Fibroblast of pulmonary artery (primary cell): ENCODE results near the gene ITGB4.

Source experiments
- DNase-seq: peaks from one replicate; pipeline ENCODE4 v3.0.0-alpha.2; 2010; ENCODE audit warnings: low read depth
- H3K4me3 ChIP-seq: replicated peaks from 2 replicates; pipeline ENCODE4 v1.5.1; 2011; ENCODE audit warnings: low read depth, mild to moderate bottlenecking, control low read depth, low read length, moderate library complexity
- TF ChIP-seq, protein P1 (sequence below): IDR thresholded peaks from 2 replicates; pipeline ENCODE4 v1.5.1; 2011; ENCODE audit warnings: mild to moderate bottlenecking, control low read depth, low read length, inconsistent platforms; ENCODE audit errors: missing control alignments

ITGB4 gene

DNA sequence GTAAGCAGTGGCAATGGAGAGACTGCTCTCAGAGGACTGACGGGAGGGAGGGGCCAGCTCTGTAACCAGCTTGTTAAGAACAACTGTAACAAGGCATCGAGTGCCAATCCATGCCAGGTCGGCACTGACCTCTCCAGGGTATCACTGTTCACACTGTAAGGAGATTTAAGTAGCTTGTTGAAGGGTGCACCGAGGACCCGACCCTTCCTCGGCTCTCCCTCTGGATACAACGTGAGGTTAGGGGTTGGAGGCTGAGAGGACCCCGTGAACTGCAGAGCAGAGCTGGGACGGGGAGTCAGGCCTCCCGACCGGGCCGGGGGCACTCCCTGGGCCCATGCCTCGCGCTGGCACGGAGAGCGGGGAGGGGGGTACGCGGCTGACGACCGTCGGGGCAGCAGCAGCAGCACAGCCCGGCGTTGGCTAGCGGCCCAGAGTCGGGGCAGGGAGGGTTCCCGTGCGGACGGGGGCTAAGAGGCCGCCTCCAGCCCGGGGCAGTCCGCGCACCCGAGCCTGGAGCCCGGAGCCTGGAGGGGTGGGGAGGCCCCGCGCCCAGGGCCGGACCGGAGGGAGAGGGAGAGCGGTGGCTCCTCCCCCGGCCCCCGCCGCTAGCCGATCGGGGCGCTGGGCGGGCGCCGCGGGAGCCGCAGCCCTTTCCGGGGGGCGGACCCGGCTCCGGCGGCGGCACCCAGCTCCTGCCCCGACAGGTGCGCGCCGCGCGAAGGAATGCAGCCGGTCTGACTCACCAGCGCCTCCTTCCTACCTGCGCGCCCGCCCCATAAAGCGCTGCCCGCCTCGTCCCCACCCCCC lies at the start of gene ITGB4:
TSS of gene ITGB4 (plus strand) at position 804 of the 807 bp plus-strand sequence. CDS start 3,245 bp downstream, outside the sequence.
- peak within 1 kb of the TSS; percentile 10 for H3K4me3 ChIP-seq
- TF ChIP-seq, protein P1, sequence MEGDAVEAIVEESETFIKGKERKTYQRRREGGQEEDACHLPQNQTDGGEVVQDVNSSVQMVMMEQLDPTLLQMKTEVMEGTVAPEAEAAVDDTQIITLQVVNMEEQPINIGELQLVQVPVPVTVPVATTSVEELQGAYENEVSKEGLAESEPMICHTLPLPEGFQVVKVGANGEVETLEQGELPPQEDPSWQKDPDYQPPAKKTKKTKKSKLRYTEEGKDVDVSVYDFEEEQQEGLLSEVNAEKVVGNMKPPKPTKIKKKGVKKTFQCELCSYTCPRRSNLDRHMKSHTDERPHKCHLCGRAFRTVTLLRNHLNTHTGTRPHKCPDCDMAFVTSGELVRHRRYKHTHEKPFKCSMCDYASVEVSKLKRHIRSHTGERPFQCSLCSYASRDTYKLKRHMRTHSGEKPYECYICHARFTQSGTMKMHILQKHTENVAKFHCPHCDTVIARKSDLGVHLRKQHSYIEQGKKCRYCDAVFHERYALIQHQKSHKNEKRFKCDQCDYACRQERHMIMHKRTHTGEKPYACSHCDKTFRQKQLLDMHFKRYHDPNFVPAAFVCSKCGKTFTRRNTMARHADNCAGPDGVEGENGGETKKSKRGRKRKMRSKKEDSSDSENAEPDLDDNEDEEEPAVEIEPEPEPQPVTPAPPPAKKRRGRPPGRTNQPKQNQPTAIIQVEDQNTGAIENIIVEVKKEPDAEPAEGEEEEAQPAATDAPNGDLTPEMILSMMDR = no peak
- DNase-seq = no peak

GRCh38 chr17:75672011-75672410 lies 49.2 kb upstream of the ITGB4 start:
- TF ChIP-seq, protein P1 = no peak
- H3K4me3 ChIP-seq = no peak overlapping the region
- DNase-seq = no peak

DNA sequence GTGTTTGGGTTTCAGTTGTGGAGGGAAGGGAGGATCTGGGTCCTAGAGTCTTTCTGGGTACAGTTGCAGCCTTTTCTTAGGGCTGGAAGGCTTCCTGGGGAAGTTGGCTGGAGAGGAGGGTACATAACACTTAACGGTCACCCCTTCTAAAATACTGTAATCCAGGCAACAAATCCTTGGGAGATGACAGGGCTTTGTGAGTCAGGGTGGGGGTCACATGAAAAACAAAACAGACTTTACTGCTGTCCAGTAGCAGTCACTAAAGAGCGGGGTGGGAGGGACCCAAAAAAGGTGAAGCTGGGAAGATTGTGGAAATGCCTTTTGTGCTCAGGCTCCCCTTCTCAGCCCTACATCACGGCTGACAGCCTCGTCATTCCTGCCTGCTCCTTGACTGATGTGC lies 47.8 kb upstream of the ITGB4 start:
- no peak for DNase-seq
- TF ChIP-seq, protein P1 = no peak
- H3K4me3 ChIP-seq = no peak overlapping the region

DNA sequence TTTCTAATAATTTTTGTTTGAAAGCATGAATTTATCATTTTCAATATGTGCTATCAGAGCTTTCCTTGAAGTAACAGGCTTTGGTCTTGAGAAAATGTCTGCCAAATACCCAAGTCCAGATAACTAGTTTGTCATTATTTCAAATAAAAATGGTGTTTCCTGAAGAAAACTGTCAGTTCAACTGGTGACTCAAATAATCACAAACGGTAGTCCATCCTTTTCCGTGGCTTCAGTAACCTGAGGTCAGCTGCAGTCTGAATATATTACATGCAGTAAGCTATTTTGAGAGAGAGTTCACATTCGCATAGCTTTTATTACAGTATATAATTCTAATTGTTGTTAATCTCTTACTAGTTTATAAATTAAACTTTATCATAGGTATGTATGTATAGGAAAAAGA lies 44.8 kb upstream of the ITGB4 start:
- TF ChIP-seq, protein P1 = no peak
- no peak overlapping the region for H3K4me3 ChIP-seq
- no peak for DNase-seq

DNA sequence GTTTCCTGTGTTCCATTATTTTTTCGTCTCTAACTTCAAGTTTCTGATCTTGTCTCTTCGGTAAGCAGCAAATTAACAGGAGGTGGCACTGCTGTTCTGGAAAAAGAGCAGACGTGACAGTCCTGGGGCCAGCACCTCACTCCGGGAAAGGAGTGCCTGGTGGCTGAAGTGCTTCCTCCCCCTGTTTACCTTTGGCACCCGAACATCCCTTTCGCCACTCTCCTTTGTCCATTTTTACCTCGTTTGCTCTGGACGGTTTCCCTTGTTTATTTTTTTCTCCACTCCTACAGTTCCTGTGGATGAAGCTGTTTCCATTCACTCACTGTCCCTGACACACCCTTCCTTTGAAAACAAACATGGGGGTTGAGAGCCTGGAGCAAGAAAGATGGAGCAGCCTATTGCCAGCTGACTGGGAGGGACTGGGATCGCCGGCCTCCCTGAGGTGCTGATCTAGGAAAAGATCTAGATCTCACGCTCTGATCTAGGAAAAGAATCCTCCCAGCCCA lies 41.5 kb upstream of the ITGB4 start:
- TF ChIP-seq, protein P1 = peak; percentile 17
- DNase-seq = peak; percentile 51
- H3K4me3 ChIP-seq = no peak overlapping the region

DNA sequence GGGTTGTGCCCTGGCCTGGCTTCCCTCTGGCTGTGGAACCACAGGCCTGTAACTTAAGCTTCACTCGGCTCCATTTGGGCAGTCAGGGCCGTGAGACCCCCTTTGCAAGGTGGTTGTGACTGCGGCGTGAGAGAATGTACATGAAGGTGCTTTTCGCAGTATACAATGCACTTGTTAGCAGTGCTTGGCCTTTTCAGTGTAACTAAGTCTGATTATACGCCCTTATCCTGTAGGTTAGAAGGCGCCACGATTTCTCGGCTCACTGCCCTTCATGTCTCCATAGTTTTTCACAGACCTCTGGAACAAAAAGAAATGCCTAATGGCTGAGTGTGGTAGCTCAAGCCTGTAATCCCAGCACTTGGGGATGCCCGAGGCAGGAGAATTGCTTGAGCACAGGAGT lies 40.8 kb upstream of the ITGB4 start:
- no peak for DNase-seq
- H3K4me3 ChIP-seq = no peak overlapping the region
- TF ChIP-seq, protein P1 = no peak
